ENCODE results near the gene ALK. TPM values are rescaled to one million over a fixed set of nuclear protein-coding genes. Genes with fewer than 3 reads are reported as not detected.

The ALK gene
- total and polyA plus RNA-seq, 2 donors (not counting 1 experiment from before 2014, with no cell fraction given), result not detected

DNA sequence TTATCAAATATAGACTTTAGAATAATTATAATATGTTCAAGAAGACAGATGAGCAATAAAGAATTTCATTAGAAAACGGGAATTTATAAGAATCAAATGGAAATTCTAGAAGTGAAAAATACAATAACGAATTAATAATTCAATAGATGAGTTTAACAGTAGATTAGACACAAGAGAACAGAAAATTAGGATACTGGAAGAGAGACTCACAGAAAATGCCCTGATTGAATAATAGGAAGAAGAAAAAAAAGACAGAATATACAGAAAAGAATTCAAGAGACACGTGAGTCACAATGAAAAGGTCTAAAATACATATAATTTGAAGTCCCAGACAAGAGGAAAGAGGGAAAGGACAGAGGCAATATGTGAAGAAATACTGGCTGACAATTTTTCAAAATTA is 451.4 kb downstream of the ALK start:
- H3K27ac Mint-ChIP-seq, result no peak overlapping the region
- H3K4me2 ChIP-seq (replicated peaks; ENCODE audit: low read depth, low read length, poor library complexity, severe bottlenecking), result no peak overlapping the region
- H3K27me3 Mint-ChIP-seq, result peaks cover 8% of the 10 kb centered on the region
- H2AFZ ChIP-seq (ENCODE audit: insufficient read depth, low read depth, low read length, poor library complexity, severe bottlenecking), result no peak overlapping the region
- H3K27ac ChIP-seq (ENCODE audit: low read length in 2 of 2), result no peak overlapping the region
- H3K4me1 ChIP-seq (ENCODE audit: control insufficient read depth in 2 of 2, insufficient read depth in 2 of 2, low read length in 2 of 2), result no peaks in the 10 kb centered on the region
- no CpG with 5 or more reads among the region's 3 CpGs for WGBS (ENCODE audit: insufficient coverage)
- ChIA-PET POLR2A (no interaction called here), CTCF (no interaction called here)
- TF ChIP-seq, protein P1, sequence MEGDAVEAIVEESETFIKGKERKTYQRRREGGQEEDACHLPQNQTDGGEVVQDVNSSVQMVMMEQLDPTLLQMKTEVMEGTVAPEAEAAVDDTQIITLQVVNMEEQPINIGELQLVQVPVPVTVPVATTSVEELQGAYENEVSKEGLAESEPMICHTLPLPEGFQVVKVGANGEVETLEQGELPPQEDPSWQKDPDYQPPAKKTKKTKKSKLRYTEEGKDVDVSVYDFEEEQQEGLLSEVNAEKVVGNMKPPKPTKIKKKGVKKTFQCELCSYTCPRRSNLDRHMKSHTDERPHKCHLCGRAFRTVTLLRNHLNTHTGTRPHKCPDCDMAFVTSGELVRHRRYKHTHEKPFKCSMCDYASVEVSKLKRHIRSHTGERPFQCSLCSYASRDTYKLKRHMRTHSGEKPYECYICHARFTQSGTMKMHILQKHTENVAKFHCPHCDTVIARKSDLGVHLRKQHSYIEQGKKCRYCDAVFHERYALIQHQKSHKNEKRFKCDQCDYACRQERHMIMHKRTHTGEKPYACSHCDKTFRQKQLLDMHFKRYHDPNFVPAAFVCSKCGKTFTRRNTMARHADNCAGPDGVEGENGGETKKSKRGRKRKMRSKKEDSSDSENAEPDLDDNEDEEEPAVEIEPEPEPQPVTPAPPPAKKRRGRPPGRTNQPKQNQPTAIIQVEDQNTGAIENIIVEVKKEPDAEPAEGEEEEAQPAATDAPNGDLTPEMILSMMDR (IDR thresholded peaks at IDR 0.05), result no peak
- TF ChIP-seq EZH2 (IDR thresholded peaks at IDR 0.05; ENCODE audit: borderline replicate concordance, insufficient read depth, low read depth, low read length, poor library complexity, severe bottlenecking), result no peak
- H3K27me3 ChIP-seq (replicated peaks in 1 of 4; ENCODE audit: control extremely low read depth in 1 of 4, control insufficient read depth in 3 of 4, insufficient read depth in 4 of 4, low read length in 3 of 4), result no peaks in the 10 kb centered on the region
- peaks cover 11% of the 10 kb centered on the region for H3K9me3 Mint-ChIP-seq (ENCODE audit: insufficient read depth)
- intact Hi-C loops (cut with micrococcal nuclease), result no loop called here
- peaks cover 0 to 6% (median 2%) of the 10 kb centered on the region in 3 donors for H3K9me3 ChIP-seq (ENCODE audit: control extremely low read depth in 1 of 3, control insufficient read depth in 2 of 3, insufficient read depth in 1 of 3, low read length in 2 of 3)
- DNase-seq (no peak), ATAC-seq (ENCODE audit: low read depth) (no peak)
- no peaks in the 10 kb centered on the region for H3K79me2 ChIP-seq (ENCODE audit: control insufficient read depth, insufficient read depth, low read length)
- H3K4me3 ChIP-seq (ENCODE audit: control extremely low read depth in 1 of 5, extremely low read depth in 1 of 5, insufficient read depth in 1 of 5, low read depth in 2 of 5, low read length in 4 of 5), result no peak overlapping the region
- no peak overlapping the region for H3K9ac ChIP-seq (ENCODE audit: low read length)
- H3K36me3 ChIP-seq (replicated peaks in 1 of 2; ENCODE audit: control extremely low read depth in 1 of 2, control insufficient read depth in 1 of 2, extremely low read depth in 1 of 2, insufficient read depth in 2 of 2, low read length in 1 of 2), result no peaks in the 10 kb centered on the region
- no peaks in the 10 kb centered on the region for H4K20me1 ChIP-seq (ENCODE audit: control insufficient read depth, insufficient read depth, low read length, poor library complexity, severe bottlenecking)
- H3K4me3 Mint-ChIP-seq, result no peak overlapping the region
- H3K4me1 Mint-ChIP-seq, result no peaks in the 10 kb centered on the region

GRCh38 chr2:29469516-29469915 is 451.9 kb downstream of the ALK start:
- CTCF ChIA-PET, result no interaction called here
- Histone ChIP-seq H3K4me3 (ENCODE audit: control extremely low read depth in 1 of 5, extremely low read depth in 1 of 5, insufficient read depth in 1 of 5, low read depth in 2 of 5, low read length in 4 of 5) (no peak overlapping the region), H3K79me2 (ENCODE audit: control insufficient read depth, insufficient read depth, low read length) (no peaks in the 10 kb centered on the region), H3K36me3 (replicated peaks in 1 of 2; ENCODE audit: control extremely low read depth in 1 of 2, control insufficient read depth in 1 of 2, extremely low read depth in 1 of 2, insufficient read depth in 2 of 2, low read length in 1 of 2) (no peaks in the 10 kb centered on the region), H4K20me1 (ENCODE audit: control insufficient read depth, insufficient read depth, low read length, poor library complexity, severe bottlenecking) (no peaks in the 10 kb centered on the region), H2AFZ (ENCODE audit: insufficient read depth, low read depth, low read length, poor library complexity, severe bottlenecking) (no peak overlapping the region), H3K4me2 (replicated peaks; ENCODE audit: low read depth, low read length, poor library complexity, severe bottlenecking) (no peak overlapping the region), H3K9me3 (ENCODE audit: control extremely low read depth in 1 of 3, control insufficient read depth in 2 of 3, insufficient read depth in 1 of 3, low read length in 2 of 3) (peaks cover 0 to 6% (median 0%) of the 10 kb centered on the region in 3 donors), H3K27me3 (replicated peaks in 1 of 4; ENCODE audit: control extremely low read depth in 1 of 4, control insufficient read depth in 3 of 4, insufficient read depth in 4 of 4, low read length in 3 of 4) (no peaks in the 10 kb centered on the region), H3K27ac (ENCODE audit: low read length in 2 of 2) (no peak overlapping the region), H3K9ac (ENCODE audit: low read length) (no peak overlapping the region), H3K4me1 (ENCODE audit: control insufficient read depth in 2 of 2, insufficient read depth in 2 of 2, low read length in 2 of 2) (no peaks in the 10 kb centered on the region)
- no peak for TF ChIP-seq EZH2 (IDR thresholded peaks at IDR 0.05; ENCODE audit: borderline replicate concordance, insufficient read depth, low read depth, low read length, poor library complexity, severe bottlenecking)
- TF ChIP-seq, protein P1 (IDR thresholded peaks at IDR 0.05), result no peak
- DNase-seq (no peak), ATAC-seq (ENCODE audit: low read depth) (no peak)
- no peak overlapping the region for H3K27ac Mint-ChIP-seq
- no peak overlapping the region for H3K4me3 Mint-ChIP-seq
- H3K4me1 Mint-ChIP-seq, result no peaks in the 10 kb centered on the region
- WGBS (ENCODE audit: insufficient coverage), result 80% methylated on average over 1 of the region's 1 CpG
- peaks cover 12% of the 10 kb centered on the region for H3K9me3 Mint-ChIP-seq (ENCODE audit: insufficient read depth)
- H3K27me3 Mint-ChIP-seq, result peaks cover 8% of the 10 kb centered on the region
- POLR2A ChIA-PET, result no interaction called here
- intact Hi-C loops (cut with micrococcal nuclease), result no loop called here
